Activated effector memory CD4-positive, alpha-beta T cell treated with anti-CD3 and anti-CD28 coated beads, Interleukin-2, amount 50 U/mL, for 16 hours (primary cell): ENCODE results near the gene SEC22C.
"Not testable (repeated sequence)": the region's sequence is repeated elsewhere in the genome, so short reads cannot be mapped to it uniquely, and the experiment has no call there.

ENCODE experiments used
- DNase-seq: peaks from one replicate; pipeline ENCODE4 v3.0.0-alpha.2; 2020

SEC22C gene

GRCh38 chr3:42581709-42582473 lies at the start of gene SEC22C:
Gene SEC22C (minus strand): TSS chr3:42581967. CDS start chr3:42569046, 12,921 bp downstream.
- peak; percentile 98 for DNase-seq

GRCh38 chr3:42613462-42613861 lies 31.7 kb upstream of the SEC22C start:
- DNase-seq = no peak

- DNase-seq = no peak
Observed at GRCh38 chr3:42612928-42613327, 31.2 kb upstream of the SEC22C start.

- no peak for DNase-seq
Observed at GRCh38 chr3:42612217-42612616, 30.4 kb upstream of the SEC22C start.

GRCh38 chr3:42610976-42611375 lies 29.2 kb upstream of the SEC22C start:
- DNase-seq = no peak

- DNase-seq = no peak
Observed at GRCh38 chr3:42608581-42608980, 26.8 kb upstream of the SEC22C start.

- DNase-seq = no peak
Observed at GRCh38 chr3:42605546-42606173, 23.9 kb upstream of the SEC22C start.

GRCh38 chr3:42602961-42603360 lies 21.2 kb upstream of the SEC22C start:
- DNase-seq = no peak

- no peak for DNase-seq
Observed at GRCh38 chr3:42601896-42602581, 20.3 kb upstream of the SEC22C start.

- peak; percentile 85 for DNase-seq
Observed at GRCh38 chr3:42600958-42601675, 19.4 kb upstream of the SEC22C start.

GRCh38 chr3:42600111-42600957 lies 18.6 kb upstream of the SEC22C start, which contains the start of gene NKTR:
Gene NKTR (plus strand): TSS chr3:42600686. CDS start chr3:42601007, 321 bp downstream.
- peak; percentile 99 for DNase-seq

- not testable (repeated sequence) for DNase-seq
Observed at GRCh38 chr3:42597098-42597497, 15.3 kb upstream of the SEC22C start.

GRCh38 chr3:42595682-42596081 lies 13.9 kb upstream of the SEC22C start:
- no peak for DNase-seq

GRCh38 chr3:42593635-42594034 lies 11.9 kb upstream of the SEC22C start:
- no peak for DNase-seq

- no peak for DNase-seq
Observed at GRCh38 chr3:42591811-42592210, 10.0 kb upstream of the SEC22C start.

- DNase-seq = no peak
Observed at GRCh38 chr3:42590989-42591756, 9.4 kb upstream of the SEC22C start.

GRCh38 chr3:42589382-42590109 lies 7.8 kb upstream of the SEC22C start:
- no peak for DNase-seq

GRCh38 chr3:42588625-42589024 lies 6.9 kb upstream of the SEC22C start:
- no peak for DNase-seq

- no peak for DNase-seq
Observed at GRCh38 chr3:42582474-42583070, 805 bp upstream of the SEC22C start.

- no peak for DNase-seq
Observed at GRCh38 chr3:42581400-42581708, 413 bp downstream of the SEC22C start.
